Measurements from ENCODE around the gene CEACAM4.

Gene CEACAM4

GRCh38 chr19:41621226-41621625 lies 5.6 kb downstream of the CEACAM4 start:
- H3K36me3 ChIP-seq (ENCODE audit: insufficient read depth, low read length) = no peaks in the 10 kb centered on the region
- H3K9me2 ChIP-seq (replicated peaks; ENCODE audit: low read depth, low read length) = no peaks in the 10 kb centered on the region
- H3K4me2 ChIP-seq (ENCODE audit: low read depth, low read length, poor library complexity, severe bottlenecking) = no peak overlapping the region
- no peaks in the 10 kb centered on the region for H3K4me1 ChIP-seq (ENCODE audit: insufficient read depth, low read length, poor library complexity, severe bottlenecking)
- H3K9me3 ChIP-seq (ENCODE audit: insufficient read depth, low read depth, low read length) = no peaks in the 10 kb centered on the region
- no peak overlapping the region for H2AFZ ChIP-seq (ENCODE audit: low read length)
- no peak for TF ChIP-seq EZH2phosphoT487 (IDR thresholded peaks at IDR 0.05; ENCODE audit: borderline replicate concordance)
- no peak for TF ChIP-seq CTCF (conservative IDR thresholded peaks at IDR 0.05; ENCODE audit: low read length)
- no peaks in the 10 kb centered on the region for H3F3A ChIP-seq (ENCODE audit: low read depth)
- no peak overlapping the region for H3K4me3 ChIP-seq (ENCODE audit: low read length, poor library complexity, severe bottlenecking)
- no peaks in the 10 kb centered on the region for H3K79me2 ChIP-seq (ENCODE audit: insufficient read depth, low read length)
- H3K27me3 ChIP-seq (ENCODE audit: insufficient read depth, low read length, poor library complexity, severe bottlenecking) = no peaks in the 10 kb centered on the region
- no peaks in the 10 kb centered on the region for H4K20me1 ChIP-seq (ENCODE audit: insufficient read depth, low read length, poor library complexity, severe bottlenecking)
- no peak overlapping the region for H3K9ac ChIP-seq (ENCODE audit: low read depth, low read length, poor library complexity, severe bottlenecking)

- Histone ChIP-seq H3K9me3 (ENCODE audit: insufficient read depth, low read depth, low read length) (no peaks in the 10 kb centered on the region), H3K4me1 (ENCODE audit: insufficient read depth, low read length, poor library complexity, severe bottlenecking) (no peaks in the 10 kb centered on the region), H3F3A (ENCODE audit: low read depth) (no peaks in the 10 kb centered on the region), H3K36me3 (ENCODE audit: insufficient read depth, low read length) (no peaks in the 10 kb centered on the region), H3K4me2 (ENCODE audit: low read depth, low read length, poor library complexity, severe bottlenecking) (no peak overlapping the region), H3K4me3 (ENCODE audit: low read length, poor library complexity, severe bottlenecking) (no peak overlapping the region), H4K20me1 (ENCODE audit: insufficient read depth, low read length, poor library complexity, severe bottlenecking) (no peaks in the 10 kb centered on the region), H3K9ac (ENCODE audit: low read depth, low read length, poor library complexity, severe bottlenecking) (no peak overlapping the region), H3K79me2 (ENCODE audit: insufficient read depth, low read length) (no peaks in the 10 kb centered on the region), H3K9me2 (replicated peaks; ENCODE audit: low read depth, low read length) (no peaks in the 10 kb centered on the region), H2AFZ (ENCODE audit: low read length) (no peak overlapping the region), H3K27me3 (ENCODE audit: insufficient read depth, low read length, poor library complexity, severe bottlenecking) (no peaks in the 10 kb centered on the region)
- TF ChIP-seq EZH2phosphoT487 (IDR thresholded peaks at IDR 0.05; ENCODE audit: borderline replicate concordance) (no peak), CTCF (conservative IDR thresholded peaks at IDR 0.05; ENCODE audit: low read length) (no peak)
Observed at GRCh38 chr19:41620171-41620570, 6.7 kb downstream of the CEACAM4 start.

DNA sequence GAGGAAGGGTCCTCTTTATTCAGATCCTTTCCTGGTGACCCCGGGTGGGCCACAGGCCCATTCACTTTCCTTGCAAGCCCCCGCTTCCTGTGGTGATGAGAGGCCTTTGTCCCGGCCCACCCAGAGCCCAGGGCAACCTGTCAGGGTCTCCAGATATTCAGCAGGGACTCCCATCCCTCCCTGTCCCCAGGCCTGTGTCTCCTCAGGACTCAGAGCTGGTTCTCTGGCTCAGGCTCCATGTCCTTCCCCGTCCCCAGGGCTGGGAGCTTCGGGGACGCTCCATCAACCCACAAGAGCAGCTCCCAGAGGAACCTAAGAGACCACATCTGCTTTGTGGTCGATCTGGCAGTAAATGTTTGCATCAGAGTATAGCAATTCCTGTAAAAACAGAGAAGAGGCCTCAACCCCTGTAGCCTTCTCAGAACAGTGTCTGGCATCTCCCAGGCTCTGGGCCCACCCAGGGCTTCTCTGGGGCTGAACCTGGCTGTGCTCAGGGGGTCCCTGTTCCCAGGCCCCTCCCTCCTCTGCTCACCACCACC lies 7.8 kb downstream of the CEACAM4 start:
- no peak overlapping the region for H2AFZ ChIP-seq (ENCODE audit: low read length)

More for the DNA sequence above, 7.8 kb downstream of the CEACAM4 start:
- no peak overlapping the region for H3K4me3 ChIP-seq (ENCODE audit: low read length, poor library complexity, severe bottlenecking)
- no peak for TF ChIP-seq EZH2phosphoT487 (IDR thresholded peaks at IDR 0.05; ENCODE audit: borderline replicate concordance)
- no peak for TF ChIP-seq CTCF (conservative IDR thresholded peaks at IDR 0.05; ENCODE audit: low read length)
- no peaks in the 10 kb centered on the region for H3K79me2 ChIP-seq (ENCODE audit: insufficient read depth, low read length)
- no peaks in the 10 kb centered on the region for H3K27me3 ChIP-seq (ENCODE audit: insufficient read depth, low read length, poor library complexity, severe bottlenecking)
- H3K4me2 ChIP-seq (ENCODE audit: low read depth, low read length, poor library complexity, severe bottlenecking) = no peak overlapping the region
- H3K36me3 ChIP-seq (ENCODE audit: insufficient read depth, low read length) = no peaks in the 10 kb centered on the region
- H3K9me3 ChIP-seq (ENCODE audit: insufficient read depth, low read depth, low read length) = no peaks in the 10 kb centered on the region; the same call in 1 of the 2 replicates
- no peaks in the 10 kb centered on the region for H3K4me1 ChIP-seq (ENCODE audit: insufficient read depth, low read length, poor library complexity, severe bottlenecking)
- H4K20me1 ChIP-seq (ENCODE audit: insufficient read depth, low read length, poor library complexity, severe bottlenecking) = no peaks in the 10 kb centered on the region
- no peaks in the 10 kb centered on the region for H3K9me2 ChIP-seq (replicated peaks; ENCODE audit: low read depth, low read length)
- no peaks in the 10 kb centered on the region for H3F3A ChIP-seq (ENCODE audit: low read depth)
- H3K9ac ChIP-seq (ENCODE audit: low read depth, low read length, poor library complexity, severe bottlenecking) = no peak overlapping the region
